Vagina (tissue), 2 donors: ENCODE data around the gene VN1R4. TPM values are rescaled to one million over a fixed set of nuclear protein-coding genes. Genes with fewer than 3 reads are reported as not detected.
"Not testable (repeated sequence)": the region's sequence is repeated elsewhere in the genome, so short reads cannot be mapped to it uniquely, and the experiment has no call there.

Source experiments
- DNase-seq, 2 donors: peaks; one replicate each; pipeline ENCODE4 v3.0.0-alpha.2; 2017; ENCODE audit errors: extremely low spot score in 2 of 2
- H3K27ac ChIP-seq: fragments of 200-600 bp; sonication (generic); one replicate; pipeline ENCODE4 v1.5.1; 2019
- H3K27me3 ChIP-seq: fragments of 200-600 bp; sonication (generic); one replicate; pipeline ENCODE4 v1.5.1; 2019
- H3K36me3 ChIP-seq, 2 donors: fragments of 200-600 bp; sonication (generic); one replicate each; pipeline ENCODE4 v1.5.1; 2017 to 2019
- H3K4me1 ChIP-seq: fragments of 200-600 bp; sonication (generic); one replicate; pipeline ENCODE4 v1.5.1; 2019
- H3K4me3 ChIP-seq, 2 donors: fragments of 200-600 bp; sonication (generic); 1 replicate in 1 of 2; 2 replicates in 1 of 2; pipeline ENCODE4 v1.5.1; 2016 to 2019
- H3K9me3 ChIP-seq: fragments of 200-600 bp; sonication (generic); one replicate; pipeline ENCODE4 v1.5.1; 2019
- CTCF ChIP-seq, 3 experiments: fragments of 450-650 bp in 2 of 3; fragments of 200-600 bp in 1 of 3; sonication (generic) in 1 of 3; IDR thresholded peaks; one replicate each; pipeline ENCODE4 v1.5.1; 2017 to 2019; ENCODE audit warnings: antibody characterized with exemption in 3 of 3, mild to moderate bottlenecking in 2 of 3, moderate library complexity in 2 of 3
- POLR2A ChIP-seq, 2 donors: fragments of 450-650 bp; IDR thresholded peaks; one replicate each; pipeline ENCODE4 v1.6.1; 2017; ENCODE audit warnings: antibody characterized with exemption in 2 of 2, mild to moderate bottlenecking in 2 of 2, moderate library complexity in 2 of 2
- POLR2AphosphoS5 ChIP-seq, 2 donors: sonication (generic); formaldehyde crosslinking; IDR thresholded peaks; one replicate each; pipeline ENCODE4 v1.9.0; 2017; ENCODE audit warnings: antibody characterized with exemption in 2 of 2, mild to moderate bottlenecking in 2 of 2, low read depth in 1 of 2; ENCODE audit not compliant: insufficient read depth in 1 of 2
- intact Hi-C: fragments of 100-400 bp; cut with DNase I; formaldehyde crosslinking; loops from one replicate; pipeline ENCODE4 v1.15.1; 2023
- total RNA-seq: library from RNA; depleted of rRNA; stranded (reverse); fragments of >200 nt; gene quantifications from one replicate; pipeline ENCODE4 v1.2.3, GENCODE V29; 2016

VN1R4 gene
- total RNA-seq, 1 donor from 2014 or later, result not detected

- TF ChIP-seq POLR2A (IDR thresholded peaks at IDR 0.05), result no peak
- H3K9me3 ChIP-seq, result peaks cover 4% of the 10 kb centered on the region
- intact Hi-C loops, result no loop called here
These were observed 23.4 kb upstream of the VN1R4 start for GRCh38 chr19:53290758-53291549.

GRCh38 chr19:53285087-53285486, 17.6 kb upstream of the VN1R4 start:
- no peak for DNase-seq
- intact Hi-C loops, result no loop called here
- H3K27me3 ChIP-seq, result no peaks in the 10 kb centered on the region

More at GRCh38 chr19:53290758-53291549, 23.4 kb upstream of the VN1R4 start:
- Histone ChIP-seq H3K4me3 (no peak overlapping the region), H3K36me3 (no peaks in the 10 kb centered on the region), H3K4me1 (no peaks in the 10 kb centered on the region), H3K27ac (no peak overlapping the region), H3K27me3 (no peaks in the 10 kb centered on the region)
- no peak for DNase-seq

GRCh38 chr19:53281947-53282346, 14.4 kb upstream of the VN1R4 start:
- H3K4me1 ChIP-seq, H3K4me3 ChIP-seq, H3K27ac ChIP-seq, DNase-seq, H3K9me3 ChIP-seq, H3K27me3 ChIP-seq, H3K36me3 ChIP-seq, intact Hi-C loops: not testable (repeated sequence)

More at GRCh38 chr19:53285087-53285486, 17.6 kb upstream of the VN1R4 start:
- H3K36me3 ChIP-seq, result no peaks in the 10 kb centered on the region
- no peaks in the 10 kb centered on the region for H3K9me3 ChIP-seq
- H3K4me3 ChIP-seq, result no peak overlapping the region
- no peak for TF ChIP-seq POLR2AphosphoS5 (IDR thresholded peaks at IDR 0.05; ENCODE audit: insufficient read depth in 1 of 2, low read depth in 1 of 2)
- no peak for TF ChIP-seq POLR2A (IDR thresholded peaks at IDR 0.05)
- TF ChIP-seq CTCF (IDR thresholded peaks at IDR 0.05), result no peak
- no peak overlapping the region for H3K27ac ChIP-seq
- no peaks in the 10 kb centered on the region for H3K4me1 ChIP-seq

- Histone ChIP-seq H3K4me1 (no peaks in the 10 kb centered on the region), H3K36me3 (no peaks in the 10 kb centered on the region), H3K9me3 (no peaks in the 10 kb centered on the region), H3K27ac (no peak overlapping the region), H3K27me3 (no peaks in the 10 kb centered on the region), H3K4me3 (no peak overlapping the region)
- no peak for TF ChIP-seq POLR2AphosphoS5 (IDR thresholded peaks at IDR 0.05; ENCODE audit: insufficient read depth in 1 of 2, low read depth in 1 of 2)
- intact Hi-C loops, result no loop called here
- no peak for DNase-seq
These were observed 8.0 kb upstream of the VN1R4 start for GRCh38 chr19:53275480-53275879.

GRCh38 chr19:53272044-53272443, 4.5 kb upstream of the VN1R4 start:
- TF ChIP-seq CTCF (IDR thresholded peaks at IDR 0.05), result no peak
- no peak for TF ChIP-seq POLR2AphosphoS5 (IDR thresholded peaks at IDR 0.05; ENCODE audit: insufficient read depth in 1 of 2, low read depth in 1 of 2)
- no peak for TF ChIP-seq POLR2A (IDR thresholded peaks at IDR 0.05)

GRCh38 chr19:53269861-53270260, 2.3 kb upstream of the VN1R4 start:
- intact Hi-C loops, DNase-seq, H3K4me1 ChIP-seq, H3K27ac ChIP-seq, H3K4me3 ChIP-seq, H3K9me3 ChIP-seq, H3K27me3 ChIP-seq, H3K36me3 ChIP-seq: not testable (repeated sequence)

More at GRCh38 chr19:53272044-53272443, 4.5 kb upstream of the VN1R4 start:
- no peak for DNase-seq
- Histone ChIP-seq H3K27ac (no peak overlapping the region), H3K36me3 (no peaks in the 10 kb centered on the region), H3K4me3 (no peak overlapping the region), H3K9me3 (no peaks in the 10 kb centered on the region), H3K27me3 (no peaks in the 10 kb centered on the region), H3K4me1 (no peaks in the 10 kb centered on the region)
- intact Hi-C loops, result no loop called here

GRCh38 chr19:53257715-53258342, 9.7 kb downstream of the VN1R4 start, which contains the start of gene VN1R2:
TSS of gene VN1R2 (plus strand) at chr19:53258292. CDS start at chr19:53258376, 84 bp downstream.
- H3K27me3 ChIP-seq, H3K9me3 ChIP-seq, H3K4me3 ChIP-seq, intact Hi-C loops, H3K4me1 ChIP-seq, DNase-seq, H3K36me3 ChIP-seq, H3K27ac ChIP-seq: not testable (repeated sequence)
